ENCODE measurements around the gene RNFT2. TPM values are rescaled to one million over a fixed set of nuclear protein-coding genes. Genes with fewer than 3 reads are reported as not detected.

Gene RNFT2, protein sequence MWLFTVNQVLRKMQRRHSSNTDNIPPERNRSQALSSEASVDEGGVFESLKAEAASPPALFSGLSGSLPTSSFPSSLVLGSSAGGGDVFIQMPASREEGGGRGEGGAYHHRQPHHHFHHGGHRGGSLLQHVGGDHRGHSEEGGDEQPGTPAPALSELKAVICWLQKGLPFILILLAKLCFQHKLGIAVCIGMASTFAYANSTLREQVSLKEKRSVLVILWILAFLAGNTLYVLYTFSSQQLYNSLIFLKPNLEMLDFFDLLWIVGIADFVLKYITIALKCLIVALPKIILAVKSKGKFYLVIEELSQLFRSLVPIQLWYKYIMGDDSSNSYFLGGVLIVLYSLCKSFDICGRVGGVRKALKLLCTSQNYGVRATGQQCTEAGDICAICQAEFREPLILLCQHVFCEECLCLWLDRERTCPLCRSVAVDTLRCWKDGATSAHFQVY
- 1 to 10 TPM; 4.2 to 6.3 (median 5.5) TPM for polyA plus RNA-seq (ENCODE audit: insufficient read length in 3 of 3)
- long read RNA-seq, donor 1 = 0 reads
- long read RNA-seq, donor 2 = 0 reads
- long read RNA-seq, donor 3 = 0 reads
- long read RNA-seq, donor 4 = 0 reads
- long read RNA-seq, donor 5, partial matches to known transcripts = 0 of 1 reads
- long read RNA-seq, donor 5, other reads (novel, unspliced or antisense) = 0 of 1 reads
- long read RNA-seq, donor 6, partial matches to known transcripts = 0 of 1 reads
- long read RNA-seq, donor 6, other reads (novel, unspliced or antisense) = 0 of 1 reads
- long read RNA-seq, donor 7 = 0 reads
- long read RNA-seq, donor 8 = 0 reads
- long read RNA-seq, donor 9 = 0 reads
- long read RNA-seq, donor 10, partial matches to known transcripts = 0 of 1 reads
- long read RNA-seq, donor 10, other reads (novel, unspliced or antisense) = 0 of 1 reads
- long read RNA-seq, donor 11 = 0 reads
- long read RNA-seq, donor 12, partial matches to known transcripts = 0 of 2 reads
- long read RNA-seq, donor 12, other reads (novel, unspliced or antisense) = 0 of 2 reads
- long read RNA-seq, donor 13 = 0 reads
- long read RNA-seq, donor 14 = 0 reads
- long read RNA-seq, donor 15 = 0 reads
- long read RNA-seq, donor 16 = 0 reads

DNA sequence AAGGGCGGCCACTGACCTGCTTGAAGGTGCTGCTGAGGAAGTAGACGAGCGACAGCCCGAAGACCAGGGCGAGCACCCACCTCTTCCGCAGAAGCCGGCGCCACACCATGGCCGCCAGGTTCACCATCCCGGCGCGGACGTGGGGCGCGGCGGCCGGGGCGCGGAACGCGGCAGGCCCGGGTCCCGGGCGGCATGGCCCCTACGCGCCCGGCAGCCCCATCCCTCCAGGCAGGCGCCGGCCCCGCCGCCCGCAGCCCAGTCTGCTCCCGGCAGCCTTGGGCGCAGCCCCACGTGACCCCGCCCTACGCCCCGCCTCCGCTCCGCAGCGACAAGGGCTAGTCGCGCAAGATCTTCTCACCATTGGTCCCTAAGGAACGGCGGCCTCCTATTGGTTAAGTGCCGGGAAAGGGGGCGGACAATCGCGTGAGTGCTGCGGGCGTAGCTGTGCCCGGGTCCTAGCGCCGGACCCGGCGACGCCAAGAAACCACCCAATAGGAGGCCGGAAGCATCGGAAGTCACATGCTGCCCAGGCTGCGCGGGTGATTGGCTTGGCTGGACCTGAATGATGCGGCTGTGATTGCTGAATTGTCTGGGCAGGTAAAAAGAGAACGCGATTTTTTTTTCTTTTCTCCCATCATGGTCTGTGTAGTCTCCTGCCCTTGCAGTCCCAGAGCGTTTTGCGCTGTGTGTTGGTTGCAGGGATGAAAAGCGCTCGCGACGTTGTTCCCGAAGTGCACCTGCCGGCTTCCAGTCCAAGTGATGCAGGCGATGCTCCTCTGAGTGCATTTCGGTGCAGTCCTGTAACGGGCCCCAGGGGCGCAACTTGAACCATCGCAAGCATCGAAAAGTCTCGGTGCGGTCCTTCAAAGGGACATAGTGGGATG lies at the start of gene RNFT2, which contains the start of gene SPRING1:
TSS of gene RNFT2 (plus strand) at position 542 of the 884 bp plus-strand sequence. CDS start 2,183 bp downstream, outside the sequence.
TSS of gene SPRING1 (minus strand) at position 296 of the 884 bp plus-strand sequence. CDS start at position 127, 169 bp downstream.
- DNase-seq = peak; percentile 99

DNA sequence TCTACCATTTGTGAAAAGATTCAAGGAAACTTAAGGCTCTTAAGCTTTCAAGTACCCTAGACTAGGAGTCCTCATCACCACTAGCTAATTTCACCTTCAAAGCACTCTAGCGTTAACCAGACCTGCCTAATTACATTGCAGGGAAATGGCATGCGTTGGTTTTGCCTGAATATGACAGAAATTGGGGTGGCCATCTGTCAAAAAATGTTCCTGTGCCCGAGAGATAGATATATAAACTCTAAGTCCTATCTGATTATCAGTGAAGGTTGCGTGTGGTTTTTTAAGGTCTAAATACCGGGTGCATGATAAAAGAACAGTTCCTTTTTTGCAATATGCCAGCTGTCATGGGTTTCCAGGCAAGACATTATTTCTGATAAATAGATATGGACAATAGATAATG lies 48.6 kb upstream of the RNFT2 start:
- no peak for DNase-seq

DNA sequence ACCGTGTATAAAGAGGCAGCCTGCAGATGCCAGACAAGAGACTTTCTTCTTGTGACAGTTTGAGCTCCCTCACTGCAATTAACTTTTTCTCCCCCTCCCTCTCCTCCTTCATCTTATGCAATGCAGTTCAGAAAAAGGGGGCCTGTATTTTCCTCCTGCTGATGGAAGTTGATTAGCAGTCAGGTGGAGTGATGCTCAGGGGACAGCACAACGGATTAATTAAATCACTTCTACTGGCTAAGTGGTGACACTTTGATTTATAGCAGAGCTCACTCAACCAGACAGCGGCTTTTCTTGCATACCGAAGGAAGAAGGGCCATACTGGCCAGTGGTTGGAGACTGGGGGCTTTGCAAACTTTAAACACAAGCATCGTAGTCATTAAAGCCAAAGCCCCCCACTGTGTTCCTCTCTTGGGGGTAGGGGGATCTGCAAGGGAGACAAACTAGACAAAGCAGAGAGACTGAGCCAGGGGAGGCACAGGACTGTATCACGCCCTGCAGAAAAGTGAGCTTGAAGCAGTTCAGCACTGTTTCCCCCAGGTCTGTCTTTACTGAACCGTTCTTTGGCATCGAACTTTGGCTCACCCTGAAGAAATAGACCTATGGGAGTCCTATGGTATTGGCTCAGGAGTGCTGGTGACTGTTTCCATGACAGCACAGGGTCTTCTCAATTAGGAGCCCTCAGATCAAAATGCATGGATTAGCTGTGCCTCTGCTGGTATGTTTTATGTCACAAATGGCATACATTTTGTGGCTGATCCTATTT lies 48.0 kb upstream of the RNFT2 start:
- peak; percentile 69 for DNase-seq

DNA sequence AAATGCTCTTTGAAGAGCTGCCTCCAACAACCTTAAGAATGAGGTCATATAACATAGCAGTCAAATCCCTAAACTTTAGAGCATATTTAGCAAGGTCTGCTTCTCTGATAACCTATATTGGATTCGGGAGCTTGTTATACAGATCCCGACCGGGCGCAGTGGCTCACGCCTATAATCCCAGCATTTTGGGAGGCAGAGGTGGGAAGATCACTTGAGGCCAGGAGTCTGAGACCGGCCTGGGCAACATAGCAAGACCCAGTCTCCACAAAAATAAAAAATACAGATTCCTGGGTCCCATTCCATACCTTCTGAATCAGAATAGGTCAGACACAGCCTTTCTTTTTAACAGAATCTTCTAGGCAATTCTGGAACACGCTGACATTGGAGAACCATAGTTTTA lies 46.9 kb upstream of the RNFT2 start:
- DNase-seq = no peak

DNA sequence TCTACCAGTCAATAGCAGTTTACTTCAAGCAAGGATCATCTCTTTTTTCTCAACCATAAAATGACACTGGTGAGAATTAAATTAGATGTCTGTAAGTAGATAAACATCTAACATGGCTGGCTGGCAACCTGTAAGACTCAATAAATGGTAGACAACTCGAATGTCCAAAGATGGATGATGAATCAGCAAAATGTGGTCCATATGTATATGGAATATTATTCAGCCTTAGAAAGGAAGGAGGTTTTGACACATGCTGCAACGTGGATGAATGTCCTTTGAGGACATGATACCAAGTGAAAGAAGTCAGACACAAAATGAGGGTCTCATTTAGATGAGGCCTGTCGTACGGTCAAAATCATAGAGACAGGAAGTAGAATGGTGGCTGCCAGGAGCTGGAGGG lies 46.5 kb upstream of the RNFT2 start:
- DNase-seq = no peak

DNA sequence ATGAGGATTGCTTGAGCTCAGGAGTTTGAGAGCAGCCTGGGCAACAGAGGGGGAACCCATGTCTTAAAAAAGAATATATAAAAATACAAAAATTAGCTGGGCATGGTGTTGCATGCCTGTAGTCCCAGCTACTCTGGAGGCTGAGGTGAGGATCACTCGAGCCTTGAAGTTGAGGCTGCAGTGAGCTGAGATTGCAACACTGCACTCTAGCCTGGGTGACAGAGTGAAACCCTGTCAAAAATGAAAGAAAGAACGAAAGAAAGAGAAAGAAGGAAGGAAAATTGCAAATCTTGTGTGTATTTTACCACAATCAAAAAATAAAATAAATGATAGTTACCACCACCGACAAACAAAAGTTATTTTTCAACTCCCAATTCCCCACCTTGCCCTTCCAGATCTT lies 45.5 kb upstream of the RNFT2 start:
- DNase-seq = no peak

DNA sequence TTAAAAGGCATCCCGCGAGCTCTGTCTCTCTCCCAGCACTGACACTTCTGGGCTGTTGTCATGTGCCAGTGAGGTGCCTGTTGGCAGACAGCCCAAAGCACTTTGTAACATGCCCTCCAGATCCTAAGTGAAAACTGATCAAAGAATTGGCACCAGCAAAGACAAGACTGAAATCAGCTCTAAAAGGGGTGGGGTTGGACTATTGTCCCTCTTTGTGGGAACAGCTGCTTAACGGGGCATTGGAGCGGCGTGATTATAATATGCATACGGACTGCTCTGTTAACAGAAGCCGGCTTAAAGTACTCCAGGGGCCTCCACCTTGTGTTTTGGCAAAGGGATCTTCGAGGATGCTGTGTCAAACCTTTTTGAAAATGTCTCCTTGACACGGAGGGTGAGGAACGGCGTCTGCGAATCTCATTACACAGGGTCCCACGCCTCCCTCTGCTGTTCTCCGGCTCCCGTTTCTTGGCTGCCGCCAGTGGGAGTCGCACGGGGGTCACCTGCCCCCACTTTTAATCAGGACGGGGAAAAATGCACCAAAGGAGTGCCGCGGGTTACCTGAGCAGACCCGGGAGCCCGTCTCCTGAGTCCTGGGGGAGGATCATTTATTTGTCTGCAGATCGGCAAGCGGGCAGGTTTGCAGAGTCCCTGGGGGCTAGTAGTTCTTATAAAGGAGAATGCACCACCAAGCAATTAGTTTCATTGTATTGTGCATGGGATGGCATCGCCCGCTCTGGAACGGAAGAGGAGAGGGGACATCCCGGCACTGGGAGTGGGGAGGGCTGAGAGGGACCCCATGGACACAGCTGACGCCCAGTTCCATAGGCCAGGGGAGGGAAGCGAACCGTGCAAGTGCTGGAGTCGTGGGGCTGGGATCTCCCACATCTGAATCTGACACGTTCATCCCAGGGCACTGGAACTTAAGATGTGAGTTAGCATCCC lies 44.6 kb upstream of the RNFT2 start:
- no peak for DNase-seq

DNA sequence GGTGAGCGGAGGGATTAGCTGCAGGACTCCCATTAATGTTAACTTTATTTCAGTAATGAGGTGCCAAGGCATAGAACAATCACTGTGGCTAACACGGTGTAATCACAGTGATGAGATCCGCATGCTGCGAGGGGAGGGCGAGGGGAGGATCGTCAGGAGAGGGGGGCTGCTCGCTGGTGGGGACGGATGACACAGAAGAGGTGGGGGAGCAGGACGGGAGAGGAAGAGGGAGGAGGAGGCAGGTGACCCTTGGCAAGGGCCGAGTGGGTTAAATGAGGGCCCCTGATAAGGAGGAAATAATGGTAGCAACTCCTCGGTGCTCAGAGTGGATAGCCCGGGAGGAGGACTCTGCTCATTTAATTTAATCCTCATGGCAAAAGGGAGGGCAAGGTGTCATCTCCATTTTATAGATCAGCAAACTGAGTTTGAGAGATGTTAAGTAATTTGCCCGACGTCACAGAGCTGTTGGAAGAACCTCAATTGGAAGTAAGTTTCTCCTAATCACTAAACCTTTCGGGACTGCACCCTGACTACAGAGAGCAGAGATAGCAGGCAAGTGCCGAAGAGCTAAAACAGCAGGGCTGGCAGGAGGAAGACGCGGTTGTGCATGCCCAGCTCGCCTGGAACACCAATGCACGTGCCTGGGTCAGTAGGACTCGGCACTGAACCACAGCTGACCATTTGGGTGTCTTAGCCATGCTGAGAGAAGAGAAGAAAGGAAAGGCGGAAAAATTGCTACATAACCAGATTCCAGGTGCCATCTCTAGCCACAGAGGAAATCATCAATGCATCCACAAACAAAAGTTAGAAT lies 43.3 kb upstream of the RNFT2 start:
- DNase-seq = no peak

DNA sequence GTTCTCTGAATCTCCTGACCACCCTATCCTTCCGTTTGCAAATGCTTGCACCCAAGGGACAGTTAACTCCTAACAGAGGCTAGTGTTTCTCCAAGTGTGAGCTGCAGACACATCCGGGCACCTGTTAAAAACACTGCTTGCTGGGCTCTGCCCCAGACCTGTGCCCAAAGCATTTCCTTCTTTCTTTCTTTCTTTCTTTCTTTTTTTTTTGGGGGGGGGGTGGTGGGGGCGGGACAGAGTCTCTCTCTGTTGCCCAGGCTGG lies 42.7 kb upstream of the RNFT2 start:
- DNase-seq = no peak

DNA sequence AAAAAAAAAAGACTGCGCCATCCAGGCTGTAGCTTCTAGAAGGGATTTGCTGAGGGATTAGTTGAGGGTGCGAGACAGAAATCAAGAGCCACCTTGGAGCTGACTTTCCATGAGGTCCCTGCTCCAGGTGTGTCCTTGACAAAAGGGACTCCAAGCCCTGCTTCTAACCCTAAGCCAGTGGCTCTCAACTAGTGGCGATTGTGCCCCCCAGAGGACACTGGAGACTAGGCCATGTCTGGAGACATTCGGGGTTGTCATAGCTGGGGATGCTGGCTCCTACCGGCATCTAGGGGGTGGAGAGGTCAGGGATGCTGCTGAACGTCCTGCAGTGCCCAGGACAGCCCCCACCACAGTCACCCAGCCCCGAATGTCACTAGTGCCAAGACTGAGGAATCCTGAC lies 40.8 kb upstream of the RNFT2 start:
- no peak for DNase-seq

DNA sequence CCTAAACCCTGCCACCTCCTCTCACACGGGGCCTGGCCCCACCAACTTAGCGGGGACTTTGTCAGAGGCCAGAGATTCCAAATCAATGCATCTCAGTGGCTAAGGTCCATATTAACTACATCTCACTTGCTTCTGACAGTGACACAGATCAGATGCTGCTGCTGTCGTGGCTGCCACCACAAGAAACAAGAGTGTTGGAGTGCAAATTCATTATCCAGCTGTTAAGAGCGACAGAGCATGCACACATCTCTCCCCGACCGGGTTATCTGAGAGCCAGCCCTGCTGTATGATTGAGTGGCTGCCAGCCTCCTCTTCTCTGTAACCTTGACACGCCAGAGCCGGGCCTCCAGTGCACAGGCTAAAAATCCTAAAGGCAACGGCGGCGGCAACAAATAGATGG lies 40.4 kb upstream of the RNFT2 start:
- no peak for DNase-seq

DNA sequence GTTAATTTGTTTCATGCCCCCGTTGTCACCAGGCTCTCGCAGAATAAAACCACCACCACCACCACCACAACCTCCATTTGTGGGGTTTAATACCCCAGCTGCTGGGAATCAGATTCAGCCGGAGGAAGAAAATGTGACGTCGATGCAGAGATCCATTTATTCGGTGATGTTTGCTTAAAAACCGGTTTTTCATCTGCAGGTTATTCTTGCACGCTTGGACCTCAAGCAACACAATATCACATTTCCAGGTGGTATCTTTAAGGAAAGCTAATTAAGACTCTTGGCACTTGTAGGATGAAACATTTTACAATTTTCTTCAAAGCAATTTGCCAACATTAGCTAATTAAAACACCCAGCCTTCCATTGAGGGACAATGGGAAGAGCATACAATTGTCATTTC lies 40.0 kb upstream of the RNFT2 start:
- no peak for DNase-seq

DNA sequence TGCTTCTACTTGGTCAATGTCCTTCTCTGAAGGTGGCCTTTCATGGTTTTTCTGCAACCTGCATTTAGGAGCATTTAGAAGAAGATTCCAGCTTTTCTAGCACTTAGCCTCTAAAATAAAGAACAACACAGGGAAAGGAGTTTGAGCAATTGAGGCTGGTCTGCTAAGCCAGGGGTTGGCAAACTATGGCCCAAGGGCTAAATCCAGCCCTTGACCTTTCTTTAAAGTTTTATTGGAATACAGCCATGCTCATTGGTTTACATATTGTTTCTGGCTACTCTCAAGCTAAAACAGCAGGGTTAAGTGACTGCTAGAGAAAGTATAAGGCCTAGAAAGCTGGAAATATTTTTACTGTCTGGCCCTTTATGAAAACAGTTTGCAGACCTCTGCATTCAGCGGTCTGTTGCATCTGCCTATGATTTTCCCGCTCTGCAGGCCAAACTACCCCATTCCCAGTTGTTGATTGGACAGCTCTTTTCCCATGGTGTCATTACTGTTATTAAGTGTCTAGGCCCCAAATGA lies 39.5 kb upstream of the RNFT2 start:
- no peak for DNase-seq

DNA sequence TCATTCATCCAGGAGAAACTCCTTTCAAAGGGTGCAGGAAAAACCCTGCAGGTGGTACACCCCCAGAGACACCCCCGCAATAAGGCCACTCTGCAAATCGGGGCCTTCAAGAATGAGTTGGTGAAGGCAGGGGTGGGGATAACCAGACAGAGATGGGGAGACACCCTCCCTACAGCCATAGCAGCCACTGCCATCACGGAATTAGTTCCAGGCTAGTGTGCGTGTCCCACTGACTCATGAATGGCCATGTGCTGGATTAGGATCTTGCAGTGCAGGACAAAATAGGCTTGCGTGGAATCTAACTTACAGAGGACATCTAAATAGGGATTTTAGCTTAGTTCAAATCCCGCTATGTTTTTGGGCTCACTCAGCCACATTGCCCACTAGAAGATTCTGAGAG lies 38.0 kb upstream of the RNFT2 start:
- DNase-seq = no peak

DNA sequence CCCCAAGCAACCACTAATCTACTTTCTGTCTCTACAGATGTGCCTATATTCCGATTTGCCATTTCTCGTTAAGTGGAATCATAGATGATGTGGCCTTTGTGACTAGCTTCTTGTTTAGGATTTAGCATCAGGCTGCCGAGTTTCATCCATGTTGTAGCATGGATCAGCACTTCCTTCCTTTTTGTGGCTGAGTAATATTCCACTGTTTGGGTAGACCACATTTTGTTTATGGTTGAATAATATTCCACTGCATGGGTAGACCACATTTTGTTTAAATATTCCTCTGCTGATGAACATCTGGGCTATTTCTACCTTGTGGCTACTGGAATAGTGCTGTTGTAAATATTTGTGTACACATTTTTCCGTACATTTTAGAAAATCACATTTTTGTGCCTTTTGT lies 36.7 kb upstream of the RNFT2 start:
- DNase-seq = no peak

DNA sequence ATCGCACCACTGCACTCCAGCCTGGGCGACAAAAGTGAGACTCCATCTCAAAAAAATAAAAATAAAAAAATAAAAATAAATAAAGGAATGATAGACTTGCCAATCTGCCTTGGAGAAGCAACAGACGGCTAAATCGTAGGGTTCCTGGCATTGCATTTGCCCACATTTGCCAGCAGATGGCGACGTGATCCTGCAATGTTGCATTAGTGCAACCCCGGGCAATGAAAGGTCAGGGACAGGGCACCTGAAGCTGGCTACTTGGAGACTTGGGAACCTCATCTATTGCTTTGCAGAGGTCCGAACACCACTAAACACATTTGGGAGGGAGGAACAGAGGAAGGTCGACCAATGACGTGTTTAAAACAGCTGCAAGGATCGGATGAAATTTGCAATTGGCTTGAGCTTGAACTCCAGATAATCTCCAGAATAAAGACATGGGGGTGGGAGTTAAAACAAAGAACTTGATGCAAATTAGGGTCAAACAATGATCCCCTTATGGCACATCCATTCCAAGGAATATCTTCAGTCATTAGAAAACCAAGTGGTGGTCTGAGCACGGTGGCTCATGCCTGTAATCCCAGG lies 34.8 kb upstream of the RNFT2 start:
- no peak for DNase-seq

DNA sequence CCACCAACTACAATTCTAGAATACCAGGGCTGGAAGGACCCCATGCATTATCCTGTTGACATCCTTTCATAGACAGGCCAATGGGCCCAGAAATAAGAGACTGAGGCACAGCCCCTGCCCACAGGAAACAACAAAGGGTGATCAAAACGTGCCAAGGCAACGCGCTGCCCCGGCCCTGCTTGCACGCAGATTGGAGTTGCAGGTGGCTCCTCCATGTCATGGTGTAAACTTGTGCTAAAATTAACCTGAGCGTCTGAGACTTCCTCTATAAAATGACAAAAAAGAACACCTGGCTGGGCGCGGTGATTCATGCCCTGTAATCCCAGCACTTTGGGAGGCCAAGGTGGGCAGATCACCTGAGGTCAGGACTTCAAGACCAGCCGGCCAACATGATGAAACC lies 30.4 kb upstream of the RNFT2 start:
- no peak for DNase-seq
